HG03521 (cell line): ENCODE measurements around the gene CPTP.

Experiments
- ATAC-seq: cut with Tn5 transposase; IDR thresholded peaks from one replicate; pipeline ENCODE4 v1.9.1; 2021; ENCODE audit warnings: mild to moderate bottlenecking, moderate library complexity; ENCODE audit not compliant: unreplicated experiment

The CPTP gene

DNA sequence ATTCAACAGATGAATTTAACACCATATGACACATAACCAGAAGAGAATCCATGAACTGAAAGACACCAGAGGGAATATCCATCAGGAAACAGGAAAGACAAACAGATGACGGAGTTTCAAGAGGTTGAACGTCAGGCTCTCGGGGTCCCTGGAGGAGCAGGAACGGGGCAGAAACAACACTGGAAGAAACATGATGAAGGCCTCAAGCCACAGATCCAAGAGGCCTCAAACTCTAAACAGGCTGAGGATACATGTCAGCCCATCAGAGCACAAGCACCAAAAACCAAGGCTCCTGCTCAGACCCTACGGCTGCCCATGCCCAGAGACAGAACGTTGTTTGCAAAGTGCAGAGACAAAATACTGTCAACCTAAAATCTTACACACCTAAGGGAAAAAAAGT lies 7.2 kb upstream of the CPTP start:
- no peak for ATAC-seq

DNA sequence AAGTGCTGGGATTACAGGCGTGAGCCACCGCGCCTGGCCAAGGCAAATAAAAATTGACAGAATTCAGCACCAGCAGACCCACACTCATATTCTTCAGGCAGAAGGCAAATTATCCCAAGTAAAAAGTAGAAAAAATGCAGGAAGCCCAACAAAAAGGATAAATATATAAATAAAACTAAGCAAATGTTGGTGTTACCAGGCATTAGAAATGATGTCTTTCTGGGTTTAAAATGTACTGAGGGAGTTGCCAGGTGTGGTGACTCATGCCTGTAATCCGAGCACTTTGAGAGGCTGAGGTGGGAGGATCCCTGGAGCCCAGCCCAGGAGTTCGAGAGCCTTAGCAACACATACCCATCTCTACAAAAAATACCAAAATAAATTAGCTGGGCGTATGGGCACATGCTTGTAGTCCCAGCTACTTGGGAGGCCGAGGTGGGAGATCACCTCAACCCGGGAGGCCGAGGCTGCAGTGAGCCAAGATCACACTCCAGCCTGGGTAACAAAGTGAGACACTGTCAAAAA lies 6.4 kb upstream of the CPTP start:
- ATAC-seq, result no peak

DNA sequence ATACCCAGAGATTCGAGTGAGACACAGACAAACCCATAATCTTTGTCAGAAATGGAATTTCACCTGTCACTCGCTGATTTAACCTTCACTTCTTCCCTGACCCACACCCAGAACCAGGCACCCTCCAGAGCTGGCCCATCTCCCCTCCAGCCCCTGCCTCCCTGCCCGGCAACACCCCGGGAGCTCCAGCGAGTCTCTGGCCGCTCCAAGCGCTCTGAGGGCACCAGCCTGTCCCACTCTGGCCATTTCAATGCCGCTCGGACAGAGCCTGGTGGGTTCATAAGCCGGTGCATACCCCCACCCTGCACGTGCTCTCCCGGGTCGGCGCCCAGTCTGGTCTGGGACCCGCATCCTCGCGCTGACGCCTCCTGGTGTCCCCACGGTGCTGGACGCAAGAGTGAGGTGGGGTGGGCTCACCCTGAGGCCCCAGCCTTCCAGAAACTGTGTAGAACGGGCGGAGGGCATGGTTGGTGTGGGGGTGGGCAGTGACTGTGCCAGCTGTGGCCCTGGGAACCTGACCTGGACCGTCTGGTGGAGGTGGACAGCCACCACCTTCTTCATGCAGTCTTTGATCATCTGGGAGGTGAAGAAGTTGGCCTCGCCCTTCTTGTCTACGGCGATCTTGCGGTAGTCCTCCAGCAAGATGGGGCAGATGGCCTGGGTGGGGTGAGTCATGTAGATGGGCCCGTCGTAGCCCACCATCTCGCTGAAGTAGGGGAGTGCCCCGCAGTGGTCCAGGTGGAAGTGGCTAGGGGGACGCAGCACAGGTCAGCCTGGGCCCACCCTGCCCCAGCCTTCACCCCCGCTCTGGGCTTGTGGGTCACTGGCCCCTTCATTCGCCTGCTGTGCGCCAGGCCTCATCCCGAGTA lies 5.6 kb upstream of the CPTP start:
- ATAC-seq, result no peak

DNA sequence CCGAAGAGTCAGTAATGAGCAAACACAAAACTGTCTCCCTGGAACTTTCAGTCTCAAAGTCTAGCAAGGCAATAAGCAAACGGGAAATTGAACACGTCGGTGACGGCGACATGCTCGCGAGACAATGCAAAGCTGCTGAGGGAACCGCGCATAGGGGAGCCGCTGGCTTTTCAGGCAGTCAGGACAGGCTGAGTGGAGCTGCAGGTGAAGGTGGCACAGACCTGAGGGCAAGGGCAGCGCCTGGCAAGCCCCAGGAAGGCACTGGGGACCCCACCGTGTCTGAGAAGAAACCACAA lies 5.0 kb upstream of the CPTP start:
- ATAC-seq, result no peak

DNA sequence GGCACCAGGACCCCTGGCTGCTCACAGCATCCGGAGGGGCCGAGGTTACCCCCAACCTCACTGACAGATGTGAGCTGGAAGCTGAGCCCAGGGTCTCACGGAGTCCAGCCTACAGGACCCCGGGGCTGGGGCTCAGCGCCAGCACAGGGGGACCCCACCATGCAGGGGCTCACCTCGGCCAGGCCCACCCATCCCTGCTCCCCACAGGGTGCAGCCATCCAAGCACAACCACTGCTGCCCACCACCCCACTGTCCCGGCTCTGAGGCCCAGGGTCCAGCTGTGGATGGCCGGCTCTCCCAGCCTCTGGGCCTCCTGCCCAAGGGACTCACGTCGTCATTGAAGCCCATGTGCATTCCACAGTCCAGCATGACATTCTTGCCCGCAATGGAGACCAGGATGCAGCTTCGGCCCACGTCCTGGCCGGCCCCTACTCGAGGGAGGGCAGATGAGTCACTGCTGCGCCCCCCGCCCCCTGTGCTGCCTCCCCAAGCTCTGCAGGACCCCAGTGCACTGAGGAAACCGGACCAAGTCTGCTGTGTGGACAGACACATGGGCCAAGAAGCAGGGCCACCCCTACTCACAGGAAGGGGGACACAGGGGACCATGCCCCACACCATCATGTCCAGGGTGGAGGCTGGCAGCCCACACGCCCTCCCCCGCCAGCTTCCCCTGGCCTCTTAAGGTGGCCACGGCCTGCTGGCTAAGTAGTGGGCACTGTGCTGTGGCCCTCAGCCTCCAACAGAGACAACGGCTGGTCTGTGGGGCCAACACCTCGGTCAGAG lies 3.7 kb upstream of the CPTP start:
- ATAC-seq, result no peak

DNA sequence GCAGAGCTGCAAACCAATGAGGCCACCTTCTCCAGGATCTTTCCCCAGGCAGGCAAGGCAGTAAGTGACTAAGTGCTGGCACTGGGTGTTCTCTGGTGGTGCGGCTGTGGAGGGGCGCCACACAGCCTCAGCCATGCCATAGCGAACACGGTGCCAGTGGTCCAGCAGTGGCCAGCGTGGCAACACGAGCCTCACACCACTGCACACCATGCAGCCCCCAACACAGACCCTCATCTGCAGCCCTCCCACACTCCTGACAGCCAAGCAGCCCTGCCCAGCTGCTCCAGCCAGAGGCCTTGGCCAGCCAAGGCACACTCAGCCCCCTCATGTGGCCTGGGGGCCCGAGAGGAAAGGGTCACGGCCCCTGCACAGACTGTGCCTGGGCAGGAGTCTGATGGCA lies 3.1 kb upstream of the CPTP start:
- ATAC-seq, result no peak

DNA sequence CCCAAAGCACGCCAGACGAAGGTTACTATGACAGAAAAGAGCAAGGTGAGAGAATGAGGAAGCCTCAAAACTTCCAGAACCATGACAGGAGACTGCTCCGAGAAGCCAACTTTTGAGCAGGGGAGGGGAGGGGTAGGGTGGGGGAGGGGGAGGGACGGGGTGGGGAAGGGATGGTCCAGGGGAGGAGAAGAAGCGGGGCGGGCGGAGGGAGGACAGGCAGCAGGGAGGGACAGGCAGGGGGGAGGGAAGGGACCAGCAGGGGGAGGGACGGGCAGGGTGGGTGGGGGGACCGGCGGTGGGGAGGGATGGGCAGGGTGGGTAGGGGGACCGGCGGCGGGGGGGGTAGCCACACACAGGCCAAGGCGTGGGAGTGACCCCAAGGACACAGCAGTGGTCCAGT lies 2.2 kb upstream of the CPTP start:
- ATAC-seq, result no peak

DNA sequence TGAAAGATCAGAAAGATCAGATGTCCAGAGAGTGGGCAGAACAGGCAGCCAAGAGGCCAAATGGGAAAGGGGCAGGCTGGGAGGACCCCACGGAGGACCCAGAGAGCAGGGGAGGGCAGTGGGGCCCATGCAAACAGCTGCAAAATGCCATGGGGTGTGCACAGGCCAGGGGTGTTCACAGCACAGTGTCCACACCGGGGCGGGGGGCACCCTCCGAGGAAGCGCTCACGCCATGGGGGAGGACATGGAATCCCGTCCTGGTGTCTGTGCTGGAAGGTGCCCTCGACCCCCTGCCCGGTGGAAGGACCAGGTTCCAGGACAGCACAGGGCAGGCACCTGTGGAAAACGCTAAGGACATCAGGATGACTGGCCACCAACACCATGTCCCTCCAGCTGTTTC lies 1.6 kb upstream of the CPTP start:
- no peak for ATAC-seq

DNA sequence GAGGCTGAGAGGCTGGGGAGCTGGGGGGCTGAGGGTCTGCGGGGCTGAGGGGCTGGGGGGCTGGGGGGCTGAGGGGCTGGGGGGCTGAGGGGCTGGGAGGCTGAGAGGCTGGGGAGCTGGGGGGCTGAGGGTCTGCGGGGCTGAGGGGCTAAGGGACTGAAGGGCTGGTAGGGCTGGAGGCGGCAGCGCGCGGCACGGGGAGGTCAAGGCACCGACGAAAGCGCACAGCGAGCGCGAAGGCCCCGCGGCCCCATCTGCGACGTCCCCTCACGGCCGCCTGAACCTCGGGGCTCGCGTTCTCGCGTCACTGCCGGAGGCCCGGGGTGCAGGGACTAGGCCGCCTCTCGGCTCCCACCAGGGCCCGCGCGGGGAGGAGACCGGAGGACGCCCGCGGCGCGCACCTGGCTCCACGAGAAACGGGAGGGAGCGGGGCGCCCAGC lies 498 bp upstream of the CPTP start:
- ATAC-seq, result peak; percentile 19

DNA sequence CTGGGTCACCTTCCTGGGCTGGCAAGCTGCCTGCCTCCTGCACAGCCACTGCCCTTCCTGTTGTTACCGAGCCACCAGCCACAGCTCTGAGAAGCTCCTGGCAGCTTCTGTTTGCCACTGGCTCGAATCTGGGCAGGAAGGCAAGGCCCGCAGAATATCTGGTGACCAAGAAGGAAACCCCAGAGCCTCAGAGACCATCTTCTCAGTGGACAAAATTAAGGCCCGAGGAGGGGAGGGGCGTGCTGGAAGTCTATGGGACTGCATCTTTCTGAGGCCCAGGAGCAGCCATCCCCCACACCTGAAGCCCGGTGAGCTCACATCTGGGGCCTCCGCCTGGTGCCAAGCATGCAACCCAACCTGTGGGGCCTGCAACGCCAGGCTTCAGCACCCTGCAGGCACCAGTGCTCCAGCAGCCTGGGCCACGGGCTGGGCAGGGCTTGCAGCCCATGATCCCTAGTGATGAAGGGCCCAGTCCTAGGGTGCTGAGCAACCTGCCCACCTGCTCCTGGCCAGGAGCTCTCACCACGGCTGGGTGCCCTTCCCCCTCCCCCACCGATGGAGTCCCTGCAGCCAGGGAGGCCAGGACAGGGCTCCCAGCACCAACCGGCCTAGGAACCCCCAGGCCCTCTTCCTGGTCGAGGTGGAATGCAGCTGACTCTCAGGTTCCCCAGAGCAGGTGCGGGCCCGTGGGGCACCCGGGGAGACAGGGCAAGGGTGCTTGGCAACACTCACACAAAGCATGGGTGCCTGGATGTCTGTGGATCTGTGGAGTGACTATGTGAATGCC lies 879 bp downstream of the CPTP start:
- ATAC-seq, result no peak

DNA sequence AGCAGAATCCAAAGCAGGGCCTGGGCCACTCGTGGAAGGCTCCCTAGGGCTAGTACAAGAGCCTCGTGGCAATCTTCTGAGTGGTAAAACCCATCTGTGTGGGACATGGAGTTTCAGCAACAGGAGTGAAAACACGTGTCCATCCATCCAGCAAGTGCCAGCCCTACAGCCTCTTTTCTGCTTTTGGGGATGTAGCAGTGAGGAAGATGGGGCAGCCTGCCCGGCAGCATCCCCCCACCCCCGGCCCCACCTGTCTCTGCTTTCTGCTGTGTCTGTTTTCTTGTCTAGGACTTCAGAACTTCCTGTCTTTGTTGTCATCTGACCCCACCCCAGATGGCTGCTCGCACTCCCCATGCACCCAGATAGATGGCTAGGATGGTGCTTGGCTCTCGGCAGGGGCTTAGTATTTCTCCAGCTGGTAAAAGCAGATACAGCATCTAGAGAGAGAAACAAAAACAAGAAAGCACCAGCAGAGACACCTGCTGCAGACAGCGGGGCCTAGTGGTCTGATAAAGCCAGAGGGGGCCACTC lies 1.5 kb downstream of the CPTP start:
- no peak for ATAC-seq

DNA sequence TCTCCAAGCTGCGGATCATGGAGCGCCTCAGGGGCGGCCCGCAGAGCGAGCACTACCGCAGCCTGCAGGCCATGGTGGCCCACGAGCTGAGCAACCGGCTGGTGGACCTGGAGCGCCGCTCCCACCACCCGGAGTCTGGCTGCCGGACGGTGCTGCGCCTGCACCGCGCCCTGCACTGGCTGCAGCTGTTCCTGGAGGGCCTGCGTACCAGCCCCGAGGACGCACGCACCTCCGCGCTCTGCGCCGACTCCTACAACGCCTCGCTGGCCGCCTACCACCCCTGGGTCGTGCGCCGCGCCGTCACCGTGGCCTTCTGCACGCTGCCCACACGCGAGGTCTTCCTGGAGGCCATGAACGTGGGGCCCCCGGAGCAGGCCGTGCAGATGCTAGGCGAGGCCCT lies 2.7 kb downstream of the CPTP start:
- ATAC-seq, result no peak

DNA sequence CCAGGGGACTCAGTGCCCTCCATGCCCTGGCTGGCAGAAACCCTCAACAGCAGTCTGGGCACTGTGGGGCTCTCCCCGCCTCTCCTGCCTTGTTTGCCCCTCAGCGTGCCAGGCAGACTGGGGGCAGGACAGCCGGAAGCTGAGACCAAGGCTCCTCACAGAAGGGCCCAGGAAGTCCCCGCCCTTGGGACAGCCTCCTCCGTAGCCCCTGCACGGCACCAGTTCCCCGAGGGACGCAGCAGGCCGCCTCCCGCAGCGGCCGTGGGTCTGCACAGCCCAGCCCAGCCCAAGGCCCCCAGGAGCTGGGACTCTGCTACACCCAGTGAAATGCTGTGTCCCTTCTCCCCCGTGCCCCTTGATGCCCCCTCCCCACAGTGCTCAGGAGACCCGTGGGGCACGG lies 3.7 kb downstream of the CPTP start:
- ATAC-seq, result no peak

DNA sequence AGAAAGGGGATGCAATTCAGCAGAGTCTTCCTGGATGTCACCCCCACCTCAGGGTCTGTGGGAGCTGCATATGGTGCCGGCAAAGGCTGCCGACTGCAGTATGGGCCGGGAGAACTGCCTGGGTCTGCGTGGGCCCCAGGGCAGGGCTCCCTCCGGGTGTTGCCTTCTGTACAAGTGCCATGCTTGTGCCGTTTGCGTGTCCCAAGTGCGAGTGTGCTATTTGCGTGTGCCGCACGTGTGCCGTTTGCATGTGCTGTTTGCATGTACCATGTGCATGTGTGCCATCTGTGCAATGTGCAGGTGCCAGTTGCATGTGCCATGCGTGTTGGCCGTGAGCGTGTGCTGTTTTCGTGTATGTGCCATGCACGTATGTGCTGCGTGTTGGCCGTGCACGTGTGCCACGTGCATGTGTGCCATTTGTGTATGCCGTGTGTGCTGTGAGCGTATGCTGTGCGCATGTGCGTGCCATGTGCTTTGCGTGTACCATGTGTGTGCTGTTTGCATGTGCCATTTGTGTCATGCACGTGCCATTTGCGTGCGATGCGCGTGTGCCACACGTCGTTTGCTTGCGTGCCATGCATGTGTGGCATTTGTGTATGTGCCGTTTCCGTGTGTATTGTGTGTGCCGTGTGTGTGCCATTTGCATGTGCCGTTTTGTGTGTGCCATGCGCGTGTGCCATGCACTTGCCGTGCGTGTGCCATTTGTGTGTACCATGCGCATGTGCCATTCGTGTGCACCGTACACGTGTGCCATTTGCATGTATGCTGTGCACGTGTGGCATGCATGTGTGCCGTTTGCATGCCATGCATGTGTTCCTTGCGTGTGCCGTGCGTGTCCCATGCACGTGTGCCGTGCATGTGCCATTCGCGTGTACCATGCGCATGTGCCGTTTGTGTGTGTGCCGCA lies 5.0 kb downstream of the CPTP start:
- ATAC-seq, result no peak

DNA sequence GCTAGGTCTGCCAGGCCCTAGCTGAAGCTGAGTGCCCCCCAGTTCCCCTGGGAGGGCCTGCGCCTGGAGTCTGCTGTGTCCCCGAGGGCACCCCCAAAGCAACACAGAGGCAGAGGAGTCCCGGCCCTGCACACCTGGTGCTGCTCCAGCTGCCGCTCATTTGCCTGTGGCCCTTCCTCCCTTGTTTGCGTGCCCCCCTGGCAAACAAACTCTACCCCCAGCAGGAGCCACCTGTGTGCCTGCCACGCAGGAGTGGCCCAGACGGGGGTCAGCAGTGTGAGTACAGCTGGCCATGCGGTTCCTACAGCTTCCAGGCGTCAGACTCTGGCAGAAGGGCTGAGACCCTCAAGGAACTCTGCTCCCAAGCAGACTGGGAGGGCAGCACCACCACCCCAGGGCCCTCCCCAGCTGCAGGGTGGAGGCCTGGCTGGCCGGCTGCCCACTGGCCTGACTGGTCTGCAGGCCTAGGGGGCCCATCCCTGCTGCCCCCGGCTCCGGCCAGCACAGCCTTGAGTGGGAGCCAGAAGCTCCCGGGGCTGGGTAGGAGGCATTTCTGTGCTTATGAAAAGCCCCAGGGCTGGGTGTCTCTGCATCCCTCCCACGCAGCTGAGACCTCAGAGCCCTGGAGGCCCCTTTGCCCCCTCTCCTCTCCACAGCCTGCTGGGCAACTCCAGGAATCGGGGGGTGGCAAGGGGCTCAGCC lies 5.9 kb downstream of the CPTP start:
- no peak for ATAC-seq

DNA sequence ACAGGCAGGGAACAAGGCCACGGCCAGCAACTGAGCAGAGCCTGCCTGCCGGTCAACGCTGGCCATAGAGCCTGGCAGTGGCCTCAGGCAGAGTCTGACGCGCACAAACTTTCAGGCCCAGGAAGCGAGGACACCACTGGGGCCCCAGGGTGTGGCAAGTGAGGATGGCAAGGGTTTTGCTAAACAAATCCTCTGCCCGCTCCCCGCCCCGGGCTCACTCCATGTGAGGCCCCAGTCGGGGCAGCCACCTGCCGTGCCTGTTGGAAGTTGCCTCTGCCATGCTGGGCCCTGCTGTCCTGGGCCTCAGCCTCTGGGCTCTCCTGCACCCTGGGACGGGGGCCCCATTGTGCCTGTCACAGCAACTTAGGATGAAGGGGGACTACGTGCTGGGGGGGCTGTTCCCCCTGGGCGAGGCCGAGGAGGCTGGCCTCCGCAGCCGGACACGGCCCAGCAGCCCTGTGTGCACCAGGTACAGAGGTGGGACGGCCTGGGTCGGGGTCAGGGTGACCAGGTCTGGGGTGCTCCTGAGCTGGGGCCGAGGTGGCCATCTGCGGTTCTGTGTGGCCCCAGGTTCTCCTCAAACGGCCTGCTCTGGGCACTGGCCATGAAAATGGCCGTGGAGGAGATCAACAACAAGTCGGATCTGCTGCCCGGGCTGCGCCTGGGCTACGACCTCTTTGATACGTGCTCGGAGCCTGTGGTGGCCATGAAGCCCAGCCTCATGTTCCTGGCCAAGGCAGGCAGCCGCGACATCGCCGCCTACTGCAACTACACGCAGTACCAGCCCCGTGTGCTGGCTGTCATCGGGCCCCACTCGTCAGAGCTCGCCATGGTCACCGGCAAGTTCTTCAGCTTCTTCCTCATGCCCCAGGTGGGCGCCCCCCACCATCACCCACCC lies 6.7 kb downstream of the CPTP start, which contains the start of gene TAS1R3:
Gene TAS1R3, plus strand, starts transcription at position 213 of the 898 bp plus-strand sequence. Its CDS starts 66 bp downstream, at position 279.
- no peak for ATAC-seq

DNA sequence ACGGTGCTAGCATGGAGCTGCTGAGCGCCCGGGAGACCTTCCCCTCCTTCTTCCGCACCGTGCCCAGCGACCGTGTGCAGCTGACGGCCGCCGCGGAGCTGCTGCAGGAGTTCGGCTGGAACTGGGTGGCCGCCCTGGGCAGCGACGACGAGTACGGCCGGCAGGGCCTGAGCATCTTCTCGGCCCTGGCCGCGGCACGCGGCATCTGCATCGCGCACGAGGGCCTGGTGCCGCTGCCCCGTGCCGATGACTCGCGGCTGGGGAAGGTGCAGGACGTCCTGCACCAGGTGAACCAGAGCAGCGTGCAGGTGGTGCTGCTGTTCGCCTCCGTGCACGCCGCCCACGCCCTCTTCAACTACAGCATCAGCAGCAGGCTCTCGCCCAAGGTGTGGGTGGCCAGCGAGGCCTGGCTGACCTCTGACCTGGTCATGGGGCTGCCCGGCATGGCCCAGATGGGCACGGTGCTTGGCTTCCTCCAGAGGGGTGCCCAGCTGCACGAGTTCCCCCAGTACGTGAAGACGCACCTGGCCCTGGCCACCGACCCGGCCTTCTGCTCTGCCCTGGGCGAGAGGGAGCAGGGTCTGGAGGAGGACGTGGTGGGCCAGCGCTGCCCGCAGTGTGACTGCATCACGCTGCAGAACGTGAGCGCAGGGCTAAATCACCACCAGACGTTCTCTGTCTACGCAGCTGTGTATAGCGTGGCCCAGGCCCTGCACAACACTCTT lies 7.6 kb downstream of the CPTP start:
- ATAC-seq, result no peak
